ENCODE results near the gene CCR9. TPM values are rescaled to one million over a fixed set of nuclear protein-coding genes. Genes with fewer than 3 reads are reported as not detected.

CCR9 gene
- total RNA-seq, 2 donors from 2014 or later, result not detected

DNA sequence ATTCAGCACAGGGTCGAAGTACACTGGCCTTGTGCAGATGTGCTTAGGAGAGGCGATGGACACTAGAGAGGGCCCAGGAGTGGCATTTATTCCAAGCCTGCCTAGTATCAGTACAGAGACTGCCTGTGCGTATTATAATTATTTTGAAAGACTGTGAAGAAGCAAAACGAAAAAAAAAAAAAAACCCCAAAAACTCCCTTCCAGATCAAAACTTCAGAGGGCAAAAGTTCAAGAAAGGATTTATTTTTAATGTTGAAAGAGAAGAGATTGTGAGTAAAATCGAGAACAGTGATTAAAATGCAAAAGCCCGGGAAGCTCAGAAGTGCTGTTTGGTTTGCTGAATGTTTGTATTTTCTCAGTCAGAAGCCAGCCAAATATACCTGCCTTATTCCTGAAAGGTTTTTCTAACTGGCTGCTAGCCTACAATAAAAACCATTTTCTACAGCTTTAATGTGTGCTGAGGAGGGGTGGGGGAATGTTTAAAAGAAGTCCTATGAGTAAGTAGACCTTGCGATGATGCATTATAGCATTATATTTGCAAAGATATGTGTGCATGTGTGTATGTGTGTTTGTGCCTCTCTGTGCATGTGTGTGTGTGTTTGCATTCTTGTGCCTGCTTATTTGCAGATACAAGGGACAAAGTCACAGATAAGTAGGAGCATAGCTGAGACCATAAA, 25.2 kb upstream of the CCR9 start:
- TF ChIP-seq, protein P1, sequence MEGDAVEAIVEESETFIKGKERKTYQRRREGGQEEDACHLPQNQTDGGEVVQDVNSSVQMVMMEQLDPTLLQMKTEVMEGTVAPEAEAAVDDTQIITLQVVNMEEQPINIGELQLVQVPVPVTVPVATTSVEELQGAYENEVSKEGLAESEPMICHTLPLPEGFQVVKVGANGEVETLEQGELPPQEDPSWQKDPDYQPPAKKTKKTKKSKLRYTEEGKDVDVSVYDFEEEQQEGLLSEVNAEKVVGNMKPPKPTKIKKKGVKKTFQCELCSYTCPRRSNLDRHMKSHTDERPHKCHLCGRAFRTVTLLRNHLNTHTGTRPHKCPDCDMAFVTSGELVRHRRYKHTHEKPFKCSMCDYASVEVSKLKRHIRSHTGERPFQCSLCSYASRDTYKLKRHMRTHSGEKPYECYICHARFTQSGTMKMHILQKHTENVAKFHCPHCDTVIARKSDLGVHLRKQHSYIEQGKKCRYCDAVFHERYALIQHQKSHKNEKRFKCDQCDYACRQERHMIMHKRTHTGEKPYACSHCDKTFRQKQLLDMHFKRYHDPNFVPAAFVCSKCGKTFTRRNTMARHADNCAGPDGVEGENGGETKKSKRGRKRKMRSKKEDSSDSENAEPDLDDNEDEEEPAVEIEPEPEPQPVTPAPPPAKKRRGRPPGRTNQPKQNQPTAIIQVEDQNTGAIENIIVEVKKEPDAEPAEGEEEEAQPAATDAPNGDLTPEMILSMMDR (IDR thresholded peaks at IDR 0.05), result no peak
- Histone ChIP-seq H3K4me1 (no peaks in the 10 kb centered on the region), H3K36me3 (no peaks in the 10 kb centered on the region), H3K27ac (no peak overlapping the region), H3K4me3 (no peak overlapping the region), H3K27me3 (no peaks in the 10 kb centered on the region), H3K9me3 (peaks cover 0 to 5% of the 10 kb centered on the region in 2 donors)
- no peak for DNase-seq (ENCODE audit: low spot score)

DNA sequence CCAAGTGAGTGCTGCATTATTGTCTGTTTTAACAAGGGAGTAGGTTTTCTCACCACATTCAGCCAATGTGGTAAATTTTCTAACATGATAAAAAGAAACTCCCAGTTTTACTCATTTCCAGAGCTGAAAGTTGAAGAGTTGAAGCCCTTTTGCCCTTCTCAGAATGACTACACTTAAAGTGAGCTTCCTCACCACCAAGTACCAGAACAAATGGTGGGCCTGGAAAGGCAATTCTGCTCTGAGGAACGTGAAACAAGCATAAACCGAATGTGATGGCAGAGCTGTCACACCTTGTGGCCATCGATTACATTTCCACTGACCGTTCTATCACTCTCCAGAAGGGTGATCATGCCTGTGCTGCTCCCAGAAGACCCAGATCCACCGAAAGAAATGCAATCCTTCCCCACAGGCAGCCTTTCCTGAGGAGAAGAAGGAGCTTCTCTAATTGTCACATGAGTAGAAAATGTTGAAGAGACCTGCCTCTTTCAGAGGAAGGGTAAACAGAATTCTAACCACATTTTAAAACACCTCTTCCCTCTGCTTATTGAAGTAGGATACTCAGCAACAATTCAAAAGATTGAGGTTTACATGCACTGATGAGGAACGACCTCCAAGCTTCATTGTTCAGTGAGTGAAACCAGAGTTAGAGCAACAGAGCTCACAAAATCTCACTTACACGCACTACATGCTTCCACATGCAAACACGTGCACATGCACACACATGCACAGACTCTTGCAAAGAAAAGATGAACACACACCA, 21.4 kb upstream of the CCR9 start:
- H3K9me3 ChIP-seq, result peaks cover 0 to 4% of the 10 kb centered on the region in 2 donors
- H3K4me3 ChIP-seq, result no peak overlapping the region
- no peaks in the 10 kb centered on the region for H3K4me1 ChIP-seq
- no peaks in the 10 kb centered on the region for H3K27me3 ChIP-seq
- H3K27ac ChIP-seq, result no peak overlapping the region
- TF ChIP-seq, protein P1 (IDR thresholded peaks at IDR 0.05), result no peak
- no peak for DNase-seq (ENCODE audit: low spot score)
- no peaks in the 10 kb centered on the region for H3K36me3 ChIP-seq

DNA sequence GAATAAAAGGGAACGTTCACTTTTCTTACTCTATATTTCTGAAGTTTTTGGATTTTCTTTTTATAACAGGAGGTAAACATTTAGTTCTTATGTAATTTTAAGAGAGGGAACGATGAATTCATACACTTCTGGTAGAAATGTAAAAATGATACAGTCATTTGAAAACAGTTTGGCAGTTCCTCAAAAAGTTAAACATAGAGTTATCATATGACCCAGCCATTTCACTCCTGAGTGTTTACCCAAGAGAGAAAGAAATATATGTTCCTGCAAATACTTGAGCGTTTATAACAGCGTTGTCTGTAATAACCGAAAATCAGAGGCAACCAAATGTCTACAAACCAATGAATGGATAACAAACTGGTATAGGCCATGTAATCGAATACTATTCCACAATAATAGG, 20.8 kb upstream of the CCR9 start:
- no peak for DNase-seq (ENCODE audit: low spot score)
- Histone ChIP-seq H3K4me3 (no peak overlapping the region), H3K4me1 (no peaks in the 10 kb centered on the region), H3K9me3 (peaks cover 0 to 4% of the 10 kb centered on the region in 2 donors), H3K36me3 (no peaks in the 10 kb centered on the region), H3K27me3 (no peaks in the 10 kb centered on the region), H3K27ac (no peak overlapping the region)
- TF ChIP-seq, protein P1 (IDR thresholded peaks at IDR 0.05), result no peak

DNA sequence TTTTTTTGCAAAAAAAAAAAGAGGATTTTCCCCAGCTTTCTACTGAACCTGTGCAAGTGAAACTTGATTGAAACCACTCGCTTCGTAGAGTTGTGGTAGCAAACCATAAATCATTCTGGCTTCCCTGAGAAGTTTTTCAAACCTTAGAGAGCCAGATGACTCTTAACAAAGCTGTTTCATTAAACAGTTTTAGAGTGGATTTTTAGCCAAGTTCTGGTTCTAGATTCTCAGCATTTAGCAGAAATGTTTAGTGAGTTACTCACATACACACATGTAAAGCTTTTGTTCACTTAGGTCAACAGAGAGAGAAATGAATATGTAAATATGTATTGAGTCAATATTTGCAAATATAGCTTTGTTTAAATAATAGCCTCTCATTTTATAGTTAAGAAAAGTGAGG, 18.1 kb upstream of the CCR9 start:
- TF ChIP-seq, protein P1 (IDR thresholded peaks at IDR 0.05), result no peak
- no peaks in the 10 kb centered on the region for H3K36me3 ChIP-seq
- H3K4me1 ChIP-seq, result no peaks in the 10 kb centered on the region
- DNase-seq (ENCODE audit: low spot score), result no peak
- H3K27ac ChIP-seq, result no peak overlapping the region
- H3K9me3 ChIP-seq, result peaks cover 0 to 4% of the 10 kb centered on the region in 2 donors
- H3K4me3 ChIP-seq, result no peak overlapping the region
- no peaks in the 10 kb centered on the region for H3K27me3 ChIP-seq

DNA sequence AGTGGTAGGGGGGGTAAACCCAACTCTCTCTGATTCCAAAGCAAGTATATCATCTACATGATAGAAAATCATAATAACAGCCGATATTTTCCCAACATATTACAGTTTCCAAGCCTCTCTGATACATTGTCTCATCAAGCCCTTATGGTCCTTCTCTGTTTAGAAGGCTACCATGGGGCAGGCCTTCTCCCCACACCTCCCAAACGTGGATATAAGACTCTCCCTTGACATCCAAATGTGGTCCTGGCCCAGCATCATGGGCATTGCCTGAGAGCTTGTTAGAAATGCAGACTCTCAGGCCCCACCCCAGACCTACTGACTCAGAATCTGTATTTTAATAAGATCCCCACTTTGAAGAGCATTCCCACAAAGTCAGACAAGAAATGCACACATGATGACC, 17.7 kb upstream of the CCR9 start:
- no peak for DNase-seq (ENCODE audit: low spot score)
- no peak overlapping the region for H3K4me3 ChIP-seq
- H3K9me3 ChIP-seq, result no peaks in the 10 kb centered on the region
- no peaks in the 10 kb centered on the region for H3K36me3 ChIP-seq
- no peaks in the 10 kb centered on the region for H3K27me3 ChIP-seq
- no peak overlapping the region for H3K27ac ChIP-seq
- no peaks in the 10 kb centered on the region for H3K4me1 ChIP-seq
- TF ChIP-seq, protein P1 (IDR thresholded peaks at IDR 0.05), result no peak

Measured in right atrium auricular region (tissue), 2 donors.